Suppressor macrophage treated with lipopolysaccharide for 4 hours (primary cell): Measurements from ENCODE around the gene TMEM135.
"Not testable (repeated sequence)": the region's sequence is repeated elsewhere in the genome, so short reads cannot be mapped to it uniquely, and the experiment has no call there.

Source experiments
- DNase-seq: peaks from one replicate; pipeline ENCODE4 v3.0.0-alpha.2; 2020

Gene TMEM135

GRCh38 chr11:87081358-87081757 lies 43.6 kb downstream of the TMEM135 start:
- peak; percentile 11 for DNase-seq

GRCh38 chr11:87082590-87082989 lies 44.9 kb downstream of the TMEM135 start:
- no peak for DNase-seq

GRCh38 chr11:87083029-87083428 lies 45.3 kb downstream of the TMEM135 start:
- no peak for DNase-seq

GRCh38 chr11:87092159-87092558 lies 54.4 kb downstream of the TMEM135 start:
- DNase-seq, result no peak

- DNase-seq, result no peak
Observed at GRCh38 chr11:87092567-87092966, 54.8 kb downstream of the TMEM135 start.

GRCh38 chr11:87097582-87097981 lies 59.8 kb downstream of the TMEM135 start:
- DNase-seq, result peak; percentile 39

- DNase-seq, result no peak
Observed at GRCh38 chr11:87101956-87102580, 64.3 kb downstream of the TMEM135 start.

- not testable (repeated sequence) for DNase-seq
Observed at GRCh38 chr11:87105826-87106225, 68.1 kb downstream of the TMEM135 start.

- DNase-seq, result not testable (repeated sequence)
Observed at GRCh38 chr11:87107379-87107778, 69.6 kb downstream of the TMEM135 start.

- peak; percentile 26 for DNase-seq
Observed at GRCh38 chr11:87110443-87111131, 72.9 kb downstream of the TMEM135 start.

GRCh38 chr11:87114093-87114492 lies 76.4 kb downstream of the TMEM135 start:
- no peak for DNase-seq

- no peak for DNase-seq
Observed at GRCh38 chr11:87116185-87116584, 78.5 kb downstream of the TMEM135 start.

- no peak for DNase-seq
Observed at GRCh38 chr11:87120937-87121336, 83.2 kb downstream of the TMEM135 start.

GRCh38 chr11:87122852-87123251 lies 85.1 kb downstream of the TMEM135 start:
- DNase-seq, result no peak

GRCh38 chr11:87125257-87125656 lies 87.5 kb downstream of the TMEM135 start:
- DNase-seq, result no peak

- no peak for DNase-seq
Observed at GRCh38 chr11:87127101-87127500, 89.4 kb downstream of the TMEM135 start.

- DNase-seq, result no peak
Observed at GRCh38 chr11:87128372-87128771, 90.6 kb downstream of the TMEM135 start.

- no peak for DNase-seq
Observed at GRCh38 chr11:87134524-87135106, 96.9 kb downstream of the TMEM135 start.

- no peak for DNase-seq
Observed at GRCh38 chr11:87136236-87136635, 98.5 kb downstream of the TMEM135 start.

GRCh38 chr11:87137711-87138110 lies 100.0 kb downstream of the TMEM135 start:
- no peak for DNase-seq

GRCh38 chr11:87139475-87139874 lies 101.7 kb downstream of the TMEM135 start:
- no peak for DNase-seq

GRCh38 chr11:87141322-87141721 lies 103.6 kb downstream of the TMEM135 start:
- no peak for DNase-seq

- DNase-seq, result no peak
Observed at GRCh38 chr11:87141980-87142514, 104.3 kb downstream of the TMEM135 start.

GRCh38 chr11:87142594-87142993 lies 104.9 kb downstream of the TMEM135 start:
- DNase-seq, result no peak
